Superior temporal gyrus (tissue), 1 donor: ENCODE results near the gene UROC1.

Experiments used
- DNase-seq: peaks from one replicate; pipeline ENCODE4 v3.0.0-alpha.2; 2016; ENCODE audit errors: extremely low spot score

UROC1 gene

GRCh38 chr3:126478581-126479310 is 38.8 kb downstream of the UROC1 start:
- no peak for DNase-seq

DNA sequence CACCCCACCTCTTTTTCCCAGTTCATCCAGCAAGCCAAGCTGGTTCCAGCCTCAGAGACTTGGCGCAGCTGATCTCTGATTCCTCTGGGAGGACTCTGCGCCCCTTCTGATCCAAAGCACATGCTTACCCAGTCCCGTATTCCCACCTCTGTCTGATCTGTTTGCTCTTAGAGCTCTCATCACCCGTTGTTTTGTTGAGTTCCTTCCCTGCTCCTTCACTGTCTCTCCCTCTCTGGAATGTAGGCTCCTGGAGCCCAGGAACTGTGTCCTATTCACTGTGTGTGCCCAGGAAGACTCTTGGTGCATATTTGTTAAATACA is 40.6 kb downstream of the UROC1 start:
- no peak for DNase-seq

DNA sequence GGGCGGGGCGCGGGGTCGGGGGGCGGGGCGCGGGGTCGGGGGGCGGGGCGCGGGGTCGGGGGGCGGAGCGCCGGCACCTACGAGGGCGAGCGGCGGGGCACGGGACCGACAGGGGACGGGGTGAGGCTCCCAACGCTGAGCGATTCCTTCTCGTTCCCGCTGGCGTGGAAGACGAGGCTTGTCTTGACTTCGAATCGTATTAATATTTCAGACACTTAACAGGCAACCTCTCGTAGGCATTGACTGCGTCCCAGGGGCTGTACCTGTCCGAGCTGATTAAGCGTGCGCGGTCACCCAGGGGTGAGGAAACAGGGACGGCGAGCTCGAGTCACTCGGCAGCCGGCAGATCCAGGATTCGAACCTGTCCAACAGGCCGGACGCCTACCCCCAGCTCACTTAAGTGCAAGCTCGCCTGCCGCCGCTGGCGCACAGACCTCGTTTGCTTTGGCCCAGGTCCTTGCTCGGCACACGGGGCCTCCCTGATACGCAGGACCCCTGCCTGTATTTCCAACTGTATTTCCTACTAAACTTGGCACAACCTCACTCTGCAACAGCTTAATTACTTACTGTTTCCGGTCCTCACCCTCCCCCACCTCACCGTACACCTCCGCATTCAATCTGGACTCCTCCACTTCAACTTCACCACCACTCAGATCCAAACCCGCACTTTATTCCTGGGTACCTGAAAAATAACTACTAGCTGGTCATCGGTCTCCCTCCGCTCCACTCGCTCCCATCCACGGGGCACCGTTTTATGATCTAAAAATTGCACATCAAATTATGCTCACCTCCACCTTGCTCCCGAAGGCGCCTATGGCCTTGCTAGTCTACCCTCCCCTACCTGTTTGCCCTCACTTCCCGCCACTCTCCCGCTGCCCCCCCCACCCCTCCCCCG is 41.2 kb downstream of the UROC1 start:
- peak; percentile 61 for DNase-seq

GRCh38 chr3:126475413-126476114 is 42.0 kb downstream of the UROC1 start, which contains the start of gene ZXDC:
TSS of gene ZXDC (minus strand) at chr3:126475891. CDS start at chr3:126475865, 26 bp downstream.
- DNase-seq, result peak; percentile 89

DNA sequence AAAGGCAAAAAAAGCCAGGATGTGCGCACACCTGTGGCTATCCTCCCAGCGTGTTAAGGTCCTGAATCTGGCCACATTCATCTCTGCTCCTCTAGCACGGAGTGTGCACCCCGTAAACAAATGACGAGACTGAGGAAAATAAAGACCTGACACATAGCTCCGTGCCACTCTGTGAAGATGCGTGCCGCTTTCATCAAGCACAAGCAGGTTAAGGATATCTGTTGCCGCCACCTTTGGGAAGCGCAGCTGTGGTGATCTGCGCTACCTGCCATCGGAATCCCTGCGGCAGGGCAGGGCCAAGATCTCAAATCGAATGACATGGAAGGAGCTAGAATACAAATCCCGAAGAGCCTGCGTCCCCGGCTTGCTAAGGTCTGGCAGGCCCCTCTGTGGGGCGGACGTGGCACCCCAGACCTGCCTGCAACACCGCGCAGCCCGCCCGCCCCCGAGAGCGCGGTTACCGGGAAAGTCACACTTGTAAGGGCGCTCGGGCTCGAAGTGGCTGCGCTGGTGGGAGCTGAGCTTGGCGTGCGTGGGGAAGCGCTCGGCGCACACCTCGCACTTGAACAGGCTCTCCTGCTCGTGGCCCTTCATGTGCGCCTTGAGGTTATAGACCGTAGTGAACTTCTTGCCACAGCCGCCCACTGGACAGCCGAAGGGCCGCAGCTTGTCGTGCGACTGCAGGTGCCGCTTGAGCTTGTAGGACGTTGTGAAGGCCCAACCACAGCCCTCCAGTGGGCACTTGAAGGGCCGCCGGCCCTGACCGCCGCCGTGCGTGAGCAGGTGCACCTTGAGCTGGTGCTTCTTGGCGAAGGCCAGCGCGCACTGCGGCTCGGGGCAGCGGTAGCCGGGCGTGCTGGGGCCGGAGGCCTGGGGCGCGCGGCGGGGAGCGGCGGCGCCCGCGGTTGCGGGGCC is 42.8 kb downstream of the UROC1 start:
- DNase-seq, result peak; percentile 13

DNA sequence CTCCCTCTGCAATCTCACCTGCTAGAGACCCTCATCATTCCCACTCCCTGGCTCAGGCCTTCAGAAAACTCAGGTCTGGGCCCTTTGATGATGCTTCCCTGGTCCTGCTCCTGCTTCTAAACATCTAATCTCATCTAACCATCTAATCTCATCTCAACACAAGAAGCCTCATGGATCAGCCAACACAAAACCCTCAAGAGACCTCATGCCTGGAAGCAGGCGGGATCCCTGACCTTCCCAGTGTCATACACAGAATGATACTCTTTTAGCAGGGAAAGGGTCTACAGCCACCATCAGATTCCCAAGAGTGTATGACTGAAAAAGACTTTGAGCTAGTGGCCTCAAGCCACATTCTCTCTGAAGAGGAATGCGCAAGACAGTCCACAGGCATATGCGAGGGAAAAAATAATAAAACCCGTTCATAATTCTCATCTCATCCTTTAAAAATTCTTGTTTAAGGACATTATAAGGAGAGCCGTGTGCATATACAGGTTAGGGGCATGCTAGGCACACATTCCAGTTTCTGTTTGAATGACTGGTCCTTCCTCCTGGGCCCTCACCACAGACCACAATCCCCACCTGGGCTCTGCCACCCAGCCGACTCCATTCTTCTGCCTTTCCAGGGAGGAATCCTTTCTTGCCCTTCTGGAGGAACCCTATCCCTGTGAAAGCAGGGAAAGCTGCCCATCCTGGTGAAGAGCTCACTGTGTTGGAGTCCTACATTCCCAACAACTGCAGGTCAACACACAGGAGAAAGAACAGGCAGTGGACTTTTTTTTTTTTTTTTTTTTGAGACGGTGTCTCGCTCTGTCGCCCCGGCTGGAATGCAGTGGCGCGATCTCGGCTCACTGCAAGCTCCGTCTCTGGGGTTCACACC is 44.0 kb downstream of the UROC1 start:
- DNase-seq, result no peak

DNA sequence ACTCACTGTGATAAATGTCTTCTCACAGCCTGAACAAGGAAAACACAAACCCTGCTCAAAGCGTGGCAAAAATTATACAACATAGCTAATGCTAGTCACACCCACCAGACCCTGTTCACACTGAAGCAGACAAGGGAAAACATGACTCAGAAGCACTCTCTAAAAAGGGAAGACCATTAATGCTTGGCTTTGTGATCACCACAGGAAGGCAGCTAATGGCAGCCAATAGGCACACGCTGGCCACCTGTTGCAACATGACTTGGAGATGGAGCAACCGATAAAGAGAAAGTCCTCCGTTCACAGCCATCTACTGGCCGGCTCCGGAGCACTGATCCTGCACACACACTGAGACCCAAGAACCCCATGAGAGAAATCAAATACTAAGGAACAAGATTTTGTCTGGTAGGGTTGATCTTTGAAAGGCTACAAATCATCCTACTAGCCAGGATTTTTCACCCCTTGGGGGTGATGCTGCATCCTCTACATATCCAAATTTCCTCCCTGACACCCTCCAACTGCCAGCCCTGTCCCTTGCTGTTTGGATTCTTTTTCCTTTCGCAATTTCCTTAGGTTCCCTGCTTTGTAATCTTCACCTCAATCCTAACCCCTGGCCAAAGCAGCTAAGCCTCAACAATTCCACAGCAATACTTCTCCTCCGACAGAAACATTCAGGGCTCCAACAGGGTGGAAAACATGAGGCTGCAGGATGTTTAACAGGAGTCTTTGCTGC is 45.1 kb downstream of the UROC1 start:
- DNase-seq, result peak; percentile 60

DNA sequence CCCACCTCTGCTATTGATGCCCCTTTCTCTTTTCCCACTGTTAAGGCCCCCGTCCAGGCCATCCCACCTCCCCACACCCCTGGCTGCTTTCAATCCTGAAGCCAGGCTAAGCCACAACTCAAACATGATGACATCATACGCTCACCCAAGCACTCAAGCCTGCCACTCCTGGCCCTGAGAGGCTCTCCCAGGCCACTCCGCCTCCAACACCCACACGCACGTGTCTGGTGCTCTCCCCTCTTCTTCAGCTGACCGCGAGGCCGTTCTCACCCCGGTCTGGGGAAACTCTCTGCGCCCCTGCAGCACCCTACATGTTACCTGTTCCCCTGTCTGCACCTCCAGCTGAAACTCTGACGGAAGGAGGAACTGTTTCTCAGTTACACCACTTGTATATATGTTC is 48.1 kb downstream of the UROC1 start:
- DNase-seq, result no peak

DNA sequence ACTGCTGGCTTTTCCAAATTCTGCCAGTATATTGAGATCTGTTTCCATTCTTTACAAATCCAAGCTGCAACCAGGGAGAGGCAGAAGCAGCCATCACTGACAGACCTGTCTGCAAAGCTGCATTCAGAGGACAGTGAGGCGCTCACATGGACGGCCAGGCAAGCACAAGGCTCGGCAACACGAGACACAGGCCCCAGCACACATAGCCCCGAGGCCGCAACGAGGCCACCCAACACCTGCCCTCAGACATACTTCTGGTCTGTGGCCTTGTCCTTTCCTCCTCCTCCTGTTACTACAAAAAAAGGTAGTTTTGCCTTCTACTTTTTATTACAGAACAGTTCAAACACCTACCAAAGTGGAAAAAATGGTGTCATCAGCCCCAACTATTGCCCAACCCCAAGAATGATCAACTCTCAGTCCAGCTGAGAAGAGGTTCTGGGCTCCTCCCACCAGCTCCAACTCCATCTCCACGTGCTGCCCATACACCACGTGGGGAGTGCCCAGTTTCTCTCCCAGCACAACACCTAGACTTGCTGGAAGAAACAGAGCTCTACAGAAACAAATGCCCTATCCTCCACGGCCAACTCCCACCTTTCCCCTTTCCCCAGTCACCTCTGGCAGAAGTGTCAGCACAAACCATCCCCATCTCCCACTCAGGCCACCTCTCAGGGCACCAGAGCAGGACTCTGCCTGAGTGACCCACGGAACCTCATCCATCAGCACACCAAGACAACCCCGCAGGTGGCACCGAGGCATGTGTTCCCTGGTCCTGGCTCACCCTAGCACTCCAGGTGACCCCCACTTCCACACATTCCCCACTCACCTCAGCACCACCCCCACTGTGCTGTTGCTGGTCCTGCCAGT is 49.3 kb downstream of the UROC1 start:
- DNase-seq, result no peak

GRCh38 chr3:126467611-126467955 is 50.0 kb downstream of the UROC1 start:
- DNase-seq, result no peak

DNA sequence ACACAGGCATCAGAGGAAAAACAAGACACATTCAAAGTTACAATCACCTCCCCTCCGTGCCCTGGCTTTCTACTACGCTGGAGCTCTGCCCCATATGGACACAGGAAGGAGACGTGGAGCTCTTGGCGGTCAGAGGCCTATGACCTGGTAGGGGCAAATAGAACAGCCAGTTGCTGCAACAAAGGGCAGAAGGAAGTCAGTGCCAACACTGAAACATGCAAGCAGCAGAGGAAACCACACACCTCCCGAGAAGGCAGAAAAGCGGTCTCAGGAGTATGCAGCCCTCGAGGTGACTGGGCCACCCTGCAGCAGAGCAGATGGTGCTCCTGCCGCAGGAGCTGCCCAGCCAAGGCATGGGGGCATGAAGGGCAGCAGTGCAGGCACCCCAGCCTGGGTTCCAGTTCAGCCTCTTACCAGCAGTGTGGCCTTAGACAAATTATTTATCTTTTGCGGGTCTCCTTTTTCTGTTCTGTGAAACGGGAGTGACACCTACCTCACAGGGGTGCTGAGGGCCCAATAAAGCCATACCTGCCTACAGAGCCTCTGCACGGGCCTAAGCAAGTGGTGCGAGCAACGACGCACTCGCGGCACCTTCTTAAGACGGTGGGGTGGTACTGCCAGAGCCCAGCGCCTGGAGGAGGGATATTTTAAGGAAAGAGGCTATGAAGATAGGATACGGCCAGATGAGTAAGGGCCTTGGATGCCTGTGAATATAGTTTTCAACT is 50.5 kb downstream of the UROC1 start:
- DNase-seq, result no peak

- no peak for DNase-seq
Observed at GRCh38 chr3:126465928-126466544, 51.5 kb downstream of the UROC1 start.

- DNase-seq, result no peak
Observed at GRCh38 chr3:126464997-126465396, 52.6 kb downstream of the UROC1 start.

DNA sequence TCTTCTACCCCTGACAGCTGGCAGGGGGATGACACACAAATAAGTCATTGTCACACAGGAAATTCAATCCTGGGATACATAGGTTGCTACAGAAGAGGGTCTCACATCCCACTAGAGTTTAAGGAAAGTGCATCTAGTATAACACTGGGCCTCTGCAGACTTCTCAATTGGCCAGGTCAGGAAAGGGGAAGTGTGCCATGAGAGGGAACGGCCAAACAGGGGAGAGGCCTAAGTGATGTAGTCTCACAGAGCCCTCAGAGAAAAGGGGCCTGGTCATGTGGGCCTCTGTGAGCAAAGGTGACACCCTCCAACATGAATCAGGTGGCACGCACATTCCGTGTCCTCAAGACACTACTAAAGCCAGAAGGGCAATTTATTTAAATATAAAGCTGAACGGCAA is 53.1 kb downstream of the UROC1 start:
- no peak for DNase-seq

DNA sequence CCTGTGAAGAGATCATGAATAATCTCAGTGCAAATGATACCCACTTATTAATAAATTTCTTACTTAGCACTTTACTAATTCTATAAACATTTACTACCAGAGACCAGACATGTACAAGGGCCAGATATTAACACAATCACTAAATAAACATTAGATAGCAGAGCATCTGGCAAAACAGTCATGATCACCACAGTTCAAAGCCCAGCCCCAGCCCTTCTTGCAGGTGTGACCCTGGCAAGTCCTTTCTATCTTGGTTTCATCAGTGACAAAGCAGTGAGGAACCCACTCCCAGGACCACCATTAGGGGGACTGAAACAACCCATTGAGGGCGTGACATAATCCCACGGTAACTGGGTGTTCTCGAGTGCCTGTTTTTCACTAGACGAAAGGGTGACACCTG is 53.5 kb downstream of the UROC1 start:
- DNase-seq, result no peak

GRCh38 chr3:126463521-126463920 is 54.1 kb downstream of the UROC1 start:
- no peak for DNase-seq

- DNase-seq, result no peak
Observed at GRCh38 chr3:126461450-126462070, 56.0 kb downstream of the UROC1 start.
